NCI-H1694 (cell line): Measurements from ENCODE around the gene CWH43.
"Not testable (repeated sequence)": the region's sequence is repeated elsewhere in the genome, so short reads cannot be mapped to it uniquely, and the experiment has no call there.

ENCODE experiments used
- DNase-seq: peaks from one replicate; lab custom pipeline; 2025; lab: John Stamatoyannopoulos, UW

CWH43 gene

DNA sequence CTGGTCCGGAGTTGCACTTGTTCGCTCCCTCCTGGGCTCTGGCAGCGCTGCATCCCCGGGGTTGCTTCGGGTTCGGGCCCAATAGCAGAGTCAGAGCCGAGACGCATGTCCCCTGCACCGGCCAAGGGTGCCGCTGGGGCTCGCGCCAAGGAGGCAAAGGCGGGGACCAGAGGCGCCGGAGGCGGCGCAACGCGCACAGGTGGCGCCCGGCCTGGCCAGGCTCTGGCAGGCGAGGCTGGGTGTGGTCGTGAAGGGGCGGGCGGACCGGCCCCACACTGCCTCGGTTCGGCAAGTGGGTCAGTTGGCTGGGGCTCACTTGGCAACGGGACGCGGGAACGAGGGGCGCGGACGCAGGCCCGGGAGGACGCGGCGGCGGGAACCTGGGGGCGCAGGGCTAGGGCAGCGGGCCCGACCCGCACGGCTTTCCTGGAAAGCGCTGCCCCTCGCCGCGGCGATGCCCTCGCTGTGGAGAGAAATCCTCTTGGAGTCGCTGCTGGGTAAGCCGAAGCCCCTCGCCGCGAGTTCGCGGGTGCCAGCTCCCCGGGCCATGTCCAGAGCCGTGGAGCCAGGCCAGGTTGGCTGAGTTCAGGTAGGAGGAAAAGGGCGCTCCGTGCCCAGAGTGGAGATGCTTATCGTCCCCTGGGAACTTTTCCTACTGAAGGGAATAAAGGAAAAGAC, at the start of gene CWH43:
Gene CWH43, plus strand, starts transcription at position 300 of the 678 bp plus-strand sequence. Its CDS starts 155 bp downstream, at position 455.
- DNase-seq = no peak

DNA sequence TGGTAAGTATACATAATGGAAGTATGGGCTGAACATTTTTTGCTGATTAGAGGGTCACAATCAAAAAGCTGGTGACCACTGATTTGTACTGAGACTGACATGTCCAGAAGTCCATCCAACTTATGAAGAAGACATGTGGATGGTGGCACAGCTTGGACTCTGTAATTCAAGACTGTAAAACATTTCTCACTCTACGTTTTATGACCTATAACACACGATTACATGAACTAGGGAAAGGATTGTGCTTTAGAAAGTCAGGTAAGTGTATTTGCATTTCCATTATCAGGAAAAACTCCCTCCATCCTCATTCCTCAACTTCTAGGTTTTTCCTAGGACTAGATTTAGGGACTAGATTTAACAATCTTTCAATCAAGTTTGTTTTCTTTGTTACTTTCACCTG, 49.0 kb upstream of the CWH43 start:
- no peak for DNase-seq

GRCh38 chr4:48938831-48939230, 47.2 kb upstream of the CWH43 start:
- DNase-seq = no peak

DNA sequence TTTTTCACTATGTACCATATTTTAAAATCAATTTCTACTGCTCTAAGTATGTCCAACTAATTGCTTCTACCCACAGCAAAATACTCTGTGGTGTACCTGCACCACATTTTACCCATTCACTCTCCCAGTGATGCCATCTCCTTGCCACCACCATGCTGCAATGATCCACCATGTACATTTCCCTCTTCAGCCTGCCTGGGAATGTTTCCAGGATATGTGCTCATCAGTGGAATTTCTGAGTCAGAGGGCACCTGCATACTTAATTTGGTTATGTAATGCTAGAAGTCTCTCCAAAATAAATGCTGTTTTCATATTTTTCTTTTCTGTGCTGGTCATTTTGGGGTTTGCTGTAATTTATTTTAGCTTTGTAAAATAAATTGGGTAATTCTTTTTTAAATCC, 46.3 kb upstream of the CWH43 start:
- DNase-seq = peak; percentile 0

DNA sequence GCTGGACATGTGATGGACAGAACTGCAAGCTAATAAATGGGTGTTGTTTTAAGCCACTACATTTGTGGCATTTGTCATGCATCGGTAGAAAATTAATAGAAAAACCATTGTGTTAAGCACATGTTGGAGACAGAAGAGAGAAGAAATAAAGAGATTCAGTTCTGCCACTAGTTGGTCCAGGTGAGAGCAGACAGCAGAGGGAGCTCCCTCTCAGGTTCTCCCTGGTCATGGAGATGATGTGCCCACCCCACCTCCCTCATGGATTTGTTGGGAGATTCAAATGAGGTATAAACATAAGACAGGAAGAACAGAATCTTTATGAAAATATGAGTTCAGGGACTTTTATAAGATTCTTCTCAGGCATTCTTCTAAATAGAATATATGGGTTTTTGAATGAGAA, 42.7 kb upstream of the CWH43 start:
- DNase-seq = no peak

DNA sequence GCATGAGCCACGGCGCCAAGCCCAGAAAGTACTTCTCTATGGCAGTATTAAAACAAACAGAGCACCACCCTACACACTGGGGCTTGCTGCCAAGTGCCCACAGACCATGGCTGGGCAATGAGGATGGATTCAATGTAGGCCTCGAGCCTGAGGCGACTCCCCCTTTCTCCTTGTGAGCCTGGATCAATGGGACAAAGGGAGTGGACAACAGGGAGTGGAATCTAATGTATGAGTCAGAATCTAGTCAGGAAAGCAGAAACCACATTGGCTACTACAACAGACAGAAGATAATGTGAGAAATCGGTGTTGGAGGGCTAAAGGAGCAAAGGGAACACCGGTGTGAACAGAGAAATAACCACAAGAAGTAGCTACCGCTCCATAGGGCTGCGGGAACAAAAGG, 41.8 kb upstream of the CWH43 start:
- DNase-seq = no peak

DNA sequence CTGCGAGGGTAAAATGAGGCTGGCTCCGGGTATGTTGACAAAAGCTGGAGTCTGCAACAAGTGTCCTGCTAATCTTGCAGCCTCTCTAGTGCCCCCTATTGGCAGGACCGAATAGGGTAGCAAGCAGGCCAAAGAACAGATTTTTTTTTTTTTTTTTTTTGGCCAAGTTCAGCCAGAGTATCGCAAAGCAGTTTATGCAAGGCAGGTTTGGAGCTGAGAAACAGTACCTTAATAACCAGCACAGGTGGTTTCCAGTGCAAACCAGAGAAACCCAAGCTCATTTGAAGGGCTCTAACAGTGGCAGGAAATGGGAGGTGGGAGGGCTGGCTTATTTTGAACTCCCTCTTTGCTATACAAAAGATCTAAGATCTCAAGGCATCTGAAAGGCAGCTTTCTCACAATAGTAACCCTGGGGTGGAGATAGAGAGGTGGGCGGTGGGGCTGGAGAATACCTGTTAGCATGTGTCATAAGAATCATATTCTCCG, 41.3 kb upstream of the CWH43 start:
- DNase-seq = no peak

DNA sequence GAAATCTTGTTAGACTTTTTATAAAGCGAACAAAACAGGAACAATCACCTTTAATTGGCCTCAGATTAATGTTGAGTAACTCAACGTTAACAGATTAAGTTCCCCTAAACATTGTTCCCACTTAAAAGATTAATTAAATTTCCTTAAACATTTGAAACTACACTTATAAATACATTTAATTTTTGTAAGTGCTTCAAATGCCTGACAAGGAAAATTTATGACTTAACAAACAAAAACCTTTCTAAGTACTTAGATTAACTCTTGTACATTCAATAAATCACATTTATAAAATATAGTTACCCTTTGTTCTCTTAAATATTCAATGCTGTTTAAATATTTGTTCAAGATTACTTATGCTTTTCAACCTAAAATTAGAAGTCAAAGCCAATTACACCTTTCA, 40.1 kb upstream of the CWH43 start:
- DNase-seq = no peak

GRCh38 chr4:48947731-48948130, 38.3 kb upstream of the CWH43 start:
- DNase-seq = no peak

DNA sequence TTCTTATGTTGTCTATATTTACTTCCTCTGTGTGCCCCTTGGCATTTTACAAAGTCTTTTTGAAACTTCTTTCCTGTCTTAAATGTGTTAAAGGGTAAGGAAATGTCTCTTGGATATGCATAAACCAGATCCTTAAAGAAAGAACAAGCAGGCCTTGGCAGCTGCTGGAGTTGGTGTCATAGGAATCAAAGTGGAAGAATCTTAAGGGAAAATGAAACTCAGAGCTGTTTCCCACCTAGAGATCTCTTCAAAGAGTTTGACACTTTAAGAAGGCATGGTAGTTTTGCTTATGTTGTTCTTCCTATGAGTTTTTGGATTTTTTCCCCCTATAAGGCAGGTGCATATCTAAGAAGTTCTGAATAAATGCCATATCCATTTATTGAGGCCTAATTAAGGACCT, 37.0 kb upstream of the CWH43 start:
- DNase-seq = no peak

DNA sequence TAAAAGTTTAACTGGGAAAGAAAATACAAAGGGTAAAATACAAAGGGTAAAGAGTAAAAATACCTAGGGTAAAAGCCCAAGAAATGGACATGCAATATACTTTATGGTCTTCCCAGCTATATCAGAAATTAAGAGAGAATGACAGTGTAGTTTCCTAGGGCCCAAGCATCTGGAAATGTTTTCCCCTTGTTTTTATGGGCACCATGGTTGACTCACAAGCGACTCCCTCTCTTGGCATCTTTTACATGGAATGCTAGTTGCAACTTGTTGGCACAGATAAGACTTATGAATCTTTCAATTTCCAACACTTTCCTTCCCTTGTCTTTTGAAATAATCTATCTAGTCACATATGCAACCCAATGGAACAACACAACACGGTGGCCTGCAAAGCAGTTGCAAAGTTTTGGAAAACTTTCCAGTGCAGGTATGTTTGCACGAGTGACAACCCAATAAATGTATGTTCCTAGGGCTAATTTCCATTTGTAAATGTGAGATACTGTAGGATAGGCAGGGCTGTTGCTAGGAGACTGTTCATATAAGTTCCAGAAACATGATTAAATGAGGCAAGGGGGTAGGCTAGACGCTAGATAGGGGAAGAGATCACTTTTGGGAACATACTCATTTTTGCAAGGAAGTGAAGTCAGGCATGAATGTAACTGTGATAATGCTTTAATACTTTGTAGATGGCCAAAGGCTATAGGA, 36.4 kb upstream of the CWH43 start:
- DNase-seq = no peak

DNA sequence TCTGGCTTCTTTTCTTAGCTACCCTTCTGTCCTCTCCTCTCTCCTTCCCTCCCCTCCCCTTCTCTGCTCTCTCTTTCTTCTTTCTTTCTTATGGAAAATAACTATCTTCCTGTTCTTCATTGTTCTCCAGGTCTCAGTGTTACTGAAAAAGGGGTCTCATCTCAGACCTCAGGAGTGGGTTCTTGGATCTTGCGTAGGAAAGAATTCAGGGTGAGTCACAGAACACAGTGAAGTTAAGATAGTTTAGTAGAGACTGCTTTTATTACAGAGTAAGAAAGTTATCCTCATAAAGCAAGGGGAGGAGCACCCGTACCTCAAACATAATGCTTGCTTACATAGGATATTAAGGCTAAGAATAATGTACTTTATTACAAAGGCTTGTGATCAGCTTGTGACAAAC, 31.8 kb upstream of the CWH43 start:
- no peak for DNase-seq

- not testable (repeated sequence) for DNase-seq
Measured at GRCh38 chr4:48957366-48957765, 28.7 kb upstream of the CWH43 start.

- no peak for DNase-seq
Measured at GRCh38 chr4:48958582-48958981, 27.5 kb upstream of the CWH43 start.

- DNase-seq = no peak
Measured at GRCh38 chr4:48960988-48961635, 25.0 kb upstream of the CWH43 start.

DNA sequence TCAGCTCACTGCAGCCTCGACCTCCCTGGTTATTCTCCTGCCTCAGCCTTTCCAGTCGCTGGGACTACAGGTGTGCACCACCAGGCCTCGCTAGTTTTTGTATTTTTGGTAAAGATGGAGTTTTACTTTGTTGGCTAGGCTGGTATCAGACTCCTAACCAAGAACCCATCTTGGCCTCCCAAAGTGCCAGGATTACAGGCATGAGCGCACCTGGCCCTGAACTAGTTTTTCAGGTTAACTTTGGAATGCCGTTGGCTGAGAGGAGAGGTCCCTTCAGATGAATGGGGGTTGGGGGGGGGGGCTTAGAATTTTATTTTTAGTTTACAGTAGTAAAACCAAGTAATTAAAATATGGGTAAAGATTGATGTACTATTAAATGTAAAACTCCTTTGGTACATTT, 23.4 kb upstream of the CWH43 start:
- no peak for DNase-seq

GRCh38 chr4:48963042-48963679, 22.9 kb upstream of the CWH43 start:
- peak; percentile 87 for DNase-seq

GRCh38 chr4:48967101-48967500, 19.0 kb upstream of the CWH43 start:
- DNase-seq = no peak

DNA sequence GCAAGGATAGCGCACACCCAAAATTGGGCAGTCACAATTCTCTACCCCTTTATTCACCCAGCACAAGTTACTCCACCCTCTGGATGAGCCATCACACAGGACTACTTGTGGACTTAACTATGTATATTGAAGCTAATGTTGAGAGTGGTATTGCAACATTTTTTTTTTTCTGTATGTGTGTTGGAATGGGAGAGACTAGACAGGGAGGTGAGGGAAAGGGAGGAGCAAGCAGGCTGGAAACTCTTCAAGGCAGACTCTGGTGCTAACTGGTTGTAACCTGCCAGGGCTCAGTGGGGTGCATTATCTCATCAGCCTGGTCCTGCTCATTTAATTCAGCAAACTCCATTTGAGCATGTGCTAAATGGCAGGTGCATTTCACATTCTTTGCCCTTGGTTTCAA, 18.4 kb upstream of the CWH43 start:
- no peak for DNase-seq

DNA sequence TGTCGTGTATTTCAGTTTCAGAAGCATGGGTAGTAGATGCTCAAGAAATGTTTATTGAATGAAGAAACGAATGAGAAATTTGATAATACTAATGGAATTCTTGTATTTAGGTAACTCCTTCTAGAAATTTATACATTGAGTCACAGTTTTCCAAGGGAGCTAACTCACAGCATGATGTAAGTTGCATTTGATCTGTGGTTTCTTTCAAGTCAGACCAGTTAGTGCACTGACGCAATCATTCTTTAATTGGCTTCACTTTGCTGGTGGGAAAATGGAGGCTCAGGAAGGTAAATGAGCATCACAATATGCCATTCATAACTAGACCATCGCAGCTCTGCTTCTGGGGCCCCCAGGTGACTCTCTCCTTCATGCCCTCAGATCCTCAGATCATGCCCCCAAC, 17.3 kb upstream of the CWH43 start:
- DNase-seq = no peak

- no peak for DNase-seq
Measured at GRCh38 chr4:48970471-48970921, 15.6 kb upstream of the CWH43 start.

GRCh38 chr4:48974979-48975640, 11.0 kb upstream of the CWH43 start:
- no peak for DNase-seq
